Natural killer cell (primary cell): ENCODE results near the gene PAX4. TPM values are rescaled to one million over a fixed set of nuclear protein-coding genes. Genes with fewer than 3 reads are reported as not detected.
A peak's percentile ranks its signal among the peaks of the same experiment; 100 is the strongest.

ENCODE experiments used
- ATAC-seq, 3 donors: fragments of 150-1000 bp in 2 of 3; fragments of 200-7000 bp in 1 of 3; cut with Tn5 transposase; 1 replicate in 1 of 3; 2 replicates in 2 of 3; pipeline ENCODE4 v1.10.0; 2021; ENCODE audit warnings: mild to moderate bottlenecking in 2 of 3, moderate library complexity in 2 of 3
- DNase-seq, 2 donors: peaks; one replicate each; pipeline versions ENCODE4 v3.0.0 to v3.0.0-alpha.2; 2013 to 2021; ENCODE audit warnings: mixed read lengths in 1 of 2
- H3K27ac ChIP-seq: one replicate; pipeline ENCODE4 v1.5.1; 2013; ENCODE audit warnings: mild to moderate bottlenecking, low read length
- H3K27me3 ChIP-seq: one replicate; pipeline ENCODE4 v1.6.1; 2013; ENCODE audit warnings: low read length; ENCODE audit not compliant: control insufficient read depth, insufficient read depth
- H3K36me3 ChIP-seq: one replicate; pipeline ENCODE4 v1.6.1; 2013; ENCODE audit warnings: low read length; ENCODE audit not compliant: control insufficient read depth, insufficient read depth
- H3K4me1 ChIP-seq: one replicate; pipeline ENCODE4 v1.6.1; 2013; ENCODE audit warnings: low read length; ENCODE audit not compliant: control insufficient read depth, insufficient read depth
- H3K4me3 ChIP-seq: one replicate; pipeline ENCODE4 v1.5.1; 2013; ENCODE audit warnings: low read length
- H3K9me3 ChIP-seq: one replicate; pipeline ENCODE4 v1.6.1; 2013; ENCODE audit warnings: low read length; ENCODE audit not compliant: control insufficient read depth, insufficient read depth
- H3K27ac Mint-ChIP-seq, 2 donors: one replicate each; pipeline ENCODE4 v1.8.0; 2022; ENCODE audit warnings: mild to moderate bottlenecking in 2 of 2, mixed read lengths in 2 of 2, moderate library complexity in 1 of 2
- H3K27me3 Mint-ChIP-seq, 2 donors: one replicate each; pipeline ENCODE4 v1.8.0; 2022; ENCODE audit warnings: low read depth in 2 of 2, mixed read lengths in 2 of 2
- H3K36me3 Mint-ChIP-seq: one replicate; pipeline ENCODE4 v1.8.0; 2022; ENCODE audit warnings: mixed read lengths
- H3K4me1 Mint-ChIP-seq, 2 donors: one replicate each; pipeline ENCODE4 v1.8.0; 2022; ENCODE audit warnings: mixed read lengths in 2 of 2
- H3K4me3 Mint-ChIP-seq: one replicate; pipeline ENCODE4 v1.8.0; 2022; ENCODE audit warnings: mild to moderate bottlenecking, moderate library complexity, mixed read lengths
- H3K9me3 Mint-ChIP-seq, 2 donors: one replicate each; pipeline ENCODE4 v1.8.0; 2022; ENCODE audit warnings: mixed read lengths in 2 of 2
- WGBS: methylation state at CpG from one replicate; pipeline ENCODE4 v1.1.7; 2013; ENCODE audit warnings: missing lambda C conversion rate; ENCODE audit not compliant: insufficient coverage; 5-methylcytosine and 5-hydroxymethylcytosine counted together
- intact Hi-C: fragments of 100-400 bp; cut with micrococcal nuclease; formaldehyde crosslinking; loops from one replicate; pipeline ENCODE4 v1.14.2; 2022
- total RNA-seq, 4 donors: library from RNA; stranded (reverse); fragments of 120-200 nt in 1 of 4; gene quantifications; one replicate each; pipeline versions ENCODE4 v1.2.3 to v1.2.4, GENCODE V29; 2013 to 2022
- TF ChIP-seq, protein P1 (sequence below): fragments of 200-600 bp; IDR thresholded peaks from one replicate; pipeline ENCODE4 v1.8.0; 2022; ENCODE audit warnings: antibody characterized with exemption

Gene PAX4
- total RNA-seq, 3 donors from 2014 or later (not counting 1 experiment from before 2014, with no cell fraction given): not detected

DNA sequence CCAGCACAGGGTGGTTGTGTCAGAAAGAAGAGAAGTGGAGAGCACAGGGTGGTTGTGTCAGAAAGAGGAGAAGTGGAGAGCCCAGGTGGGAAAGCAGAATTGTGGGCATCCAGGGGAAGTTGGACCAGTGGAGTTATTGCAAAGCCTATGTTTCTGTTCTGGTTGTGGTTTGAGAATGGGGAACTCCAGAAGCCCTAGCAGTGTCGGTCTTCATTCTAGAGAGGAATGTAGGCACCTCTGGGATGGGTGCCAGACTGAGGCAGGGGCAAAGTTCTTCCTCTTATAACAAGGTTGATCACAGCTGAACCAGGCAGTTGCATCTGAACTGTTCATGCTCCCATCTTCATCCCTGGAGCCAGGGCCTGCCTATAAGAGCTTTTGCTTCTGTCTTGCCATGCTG is 23.5 kb downstream of the PAX4 start:
- 0% methylated on average over 1 of the region's 1 CpG for WGBS
- Histone ChIP-seq H3K9me3 (no peaks in the 10 kb centered on the region), H3K27me3 (no peaks in the 10 kb centered on the region), H3K4me3 (no peak overlapping the region), H3K27ac (no peak overlapping the region), H3K36me3 (peaks cover 16% of the 10 kb centered on the region), H3K4me1 (peaks cover 2% of the 10 kb centered on the region)
- no peak overlapping the region for H3K4me3 Mint-ChIP-seq
- no peaks in the 10 kb centered on the region for H3K9me3 Mint-ChIP-seq
- H3K36me3 Mint-ChIP-seq: no peaks in the 10 kb centered on the region
- no peaks in the 10 kb centered on the region for H3K27me3 Mint-ChIP-seq
- H3K4me1 Mint-ChIP-seq: peaks cover 7 to 13% of the 10 kb centered on the region in 2 donors
- intact Hi-C loops: no loop called here
- H3K27ac Mint-ChIP-seq: no peak overlapping the region
- ATAC-seq: peak in 1 of 3 donors; percentile 64
- DNase-seq: no peak
- TF ChIP-seq, protein P1, sequence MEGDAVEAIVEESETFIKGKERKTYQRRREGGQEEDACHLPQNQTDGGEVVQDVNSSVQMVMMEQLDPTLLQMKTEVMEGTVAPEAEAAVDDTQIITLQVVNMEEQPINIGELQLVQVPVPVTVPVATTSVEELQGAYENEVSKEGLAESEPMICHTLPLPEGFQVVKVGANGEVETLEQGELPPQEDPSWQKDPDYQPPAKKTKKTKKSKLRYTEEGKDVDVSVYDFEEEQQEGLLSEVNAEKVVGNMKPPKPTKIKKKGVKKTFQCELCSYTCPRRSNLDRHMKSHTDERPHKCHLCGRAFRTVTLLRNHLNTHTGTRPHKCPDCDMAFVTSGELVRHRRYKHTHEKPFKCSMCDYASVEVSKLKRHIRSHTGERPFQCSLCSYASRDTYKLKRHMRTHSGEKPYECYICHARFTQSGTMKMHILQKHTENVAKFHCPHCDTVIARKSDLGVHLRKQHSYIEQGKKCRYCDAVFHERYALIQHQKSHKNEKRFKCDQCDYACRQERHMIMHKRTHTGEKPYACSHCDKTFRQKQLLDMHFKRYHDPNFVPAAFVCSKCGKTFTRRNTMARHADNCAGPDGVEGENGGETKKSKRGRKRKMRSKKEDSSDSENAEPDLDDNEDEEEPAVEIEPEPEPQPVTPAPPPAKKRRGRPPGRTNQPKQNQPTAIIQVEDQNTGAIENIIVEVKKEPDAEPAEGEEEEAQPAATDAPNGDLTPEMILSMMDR: no peak

GRCh38 chr7:127592550-127592949 is 25.4 kb downstream of the PAX4 start:
- Mint-ChIP-seq H3K27me3 (no peaks in the 10 kb centered on the region), H3K4me1 (peaks cover 15 to 23% of the 10 kb centered on the region in 2 donors), H3K9me3 (no peaks in the 10 kb centered on the region), H3K27ac (no peak overlapping the region), H3K36me3 (no peaks in the 10 kb centered on the region), H3K4me3 (no peak overlapping the region)
- WGBS: 88% methylated on average over 4 of the region's 4 CpGs
- no peak overlapping the region for H3K27ac ChIP-seq
- TF ChIP-seq, protein P1: no peak
- H3K27me3 ChIP-seq: no peaks in the 10 kb centered on the region
- ATAC-seq: no peak
- no peak for DNase-seq
- no peaks in the 10 kb centered on the region for H3K9me3 ChIP-seq
- H3K4me1 ChIP-seq: peaks cover 17% of the 10 kb centered on the region
- intact Hi-C loops: no loop called here
- peaks cover 16% of the 10 kb centered on the region for H3K36me3 ChIP-seq
- no peak overlapping the region for H3K4me3 ChIP-seq

DNA sequence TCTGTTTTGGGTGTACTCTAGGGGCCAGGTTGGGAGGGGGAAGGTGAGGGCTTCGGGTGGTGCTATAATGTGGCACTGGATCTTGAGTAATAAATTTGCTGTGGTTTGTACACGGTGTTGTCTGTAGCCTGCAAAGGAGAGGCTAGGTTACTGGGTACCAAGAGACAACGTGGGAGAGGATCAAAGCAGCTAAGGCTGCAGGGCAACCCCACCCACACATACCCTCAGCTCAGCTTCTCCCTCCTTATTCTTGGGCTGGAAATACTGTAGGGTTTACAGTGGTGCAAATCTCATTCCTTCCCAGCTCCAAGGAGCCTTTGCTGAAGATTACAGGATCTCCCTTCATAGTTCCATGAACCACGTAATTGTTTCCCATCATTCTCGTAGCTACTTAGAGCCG is 26.4 kb downstream of the PAX4 start:
- Histone ChIP-seq H3K27me3 (no peaks in the 10 kb centered on the region), H3K36me3 (peaks cover 16% of the 10 kb centered on the region), H3K4me1 (peaks cover 19% of the 10 kb centered on the region), H3K9me3 (no peaks in the 10 kb centered on the region), H3K27ac (no peak overlapping the region), H3K4me3 (no peak overlapping the region)
- no peaks in the 10 kb centered on the region for H3K36me3 Mint-ChIP-seq
- peaks cover 18 to 23% of the 10 kb centered on the region in 2 donors for H3K4me1 Mint-ChIP-seq
- ATAC-seq (no peak), DNase-seq (no peak)
- TF ChIP-seq, protein P1: no peak
- peak overlapping the region; percentile 31 for H3K4me3 Mint-ChIP-seq
- no peaks in the 10 kb centered on the region for H3K27me3 Mint-ChIP-seq
- no peaks in the 10 kb centered on the region for H3K9me3 Mint-ChIP-seq
- 91% methylated on average over 5 of the region's 6 CpGs for WGBS
- no peak overlapping the region for H3K27ac Mint-ChIP-seq
- intact Hi-C loops: no loop called here

- Mint-ChIP-seq H3K27ac (no peak overlapping the region), H3K4me1 (peaks cover 22 to 23% of the 10 kb centered on the region in 2 donors)
- TF ChIP-seq, protein P1: no peak
Observed at GRCh38 chr7:127591189-127591588, 26.8 kb downstream of the PAX4 start.

More at GRCh38 chr7:127591189-127591588, 26.8 kb downstream of the PAX4 start:
- peak overlapping the region; percentile 31 for H3K4me3 Mint-ChIP-seq
- Histone ChIP-seq H3K9me3 (no peaks in the 10 kb centered on the region), H3K4me3 (no peak overlapping the region), H3K4me1 (peaks cover 19% of the 10 kb centered on the region), H3K27ac (no peak overlapping the region), H3K36me3 (peaks cover 16% of the 10 kb centered on the region), H3K27me3 (no peaks in the 10 kb centered on the region)
- DNase-seq (no peak), ATAC-seq (no peak)
- H3K36me3 Mint-ChIP-seq: no peaks in the 10 kb centered on the region
- no peaks in the 10 kb centered on the region for H3K9me3 Mint-ChIP-seq
- WGBS: over 99% methylated on average over 7 of the region's 7 CpGs
- intact Hi-C loops: no loop called here
- no peaks in the 10 kb centered on the region for H3K27me3 Mint-ChIP-seq
